Omental fat pad (tissue), 4 donors: ENCODE results near the gene EPC2. TPM values are rescaled to one million over a fixed set of nuclear protein-coding genes. Genes with fewer than 3 reads are reported as not detected.

Experiments used
- ATAC-seq: fragments of 150-250 bp; one replicate; pipeline ENCODE4 v1.9.1; 2016; ENCODE audit warnings: mild to moderate bottlenecking, moderate library complexity; ENCODE audit not compliant: low FRiP score
- DNase-seq: peaks from one replicate; pipeline ENCODE4 v3.0.0-alpha.2; 2019; ENCODE audit warnings: low spot score
- CTCF ChIP-seq, 3 donors: fragments of 450-650 bp; IDR thresholded peaks; one replicate each; pipeline ENCODE4 v1.5.1; 2016 to 2017; ENCODE audit warnings: antibody characterized with exemption in 3 of 3, mild to moderate bottlenecking in 3 of 3, moderate library complexity in 2 of 3
- total RNA-seq, 4 donors: library from RNA; depleted of rRNA; stranded (reverse); fragments of >200 nt; gene quantifications; one replicate each; pipeline ENCODE4 v1.1.0, GENCODE V29; 2016

Gene EPC2
- total RNA-seq, 4 donors from 2014 or later, result 23.2 to 36.9 (median 28.7) TPM

GRCh38 chr2:148649936-148650335, 5.4 kb downstream of the EPC2 start:
- no peak for DNase-seq
- no peak for ATAC-seq
- no peak for TF ChIP-seq CTCF (IDR thresholded peaks at IDR 0.05)

GRCh38 chr2:148650881-148651280, 6.3 kb downstream of the EPC2 start:
- no peak for DNase-seq
- no peak for TF ChIP-seq CTCF (IDR thresholded peaks at IDR 0.05)
- no peak for ATAC-seq

GRCh38 chr2:148651972-148652371, 7.4 kb downstream of the EPC2 start:
- ATAC-seq (no peak), DNase-seq (no peak)

GRCh38 chr2:148653437-148653836, 8.9 kb downstream of the EPC2 start:
- ATAC-seq, result no peak

More at GRCh38 chr2:148651972-148652371, 7.4 kb downstream of the EPC2 start:
- no peak for TF ChIP-seq CTCF (IDR thresholded peaks at IDR 0.05)

GRCh38 chr2:148654435-148654834, 9.9 kb downstream of the EPC2 start:
- no peak for ATAC-seq
- no peak for TF ChIP-seq CTCF (IDR thresholded peaks at IDR 0.05)
- DNase-seq, result no peak

More at GRCh38 chr2:148653437-148653836, 8.9 kb downstream of the EPC2 start:
- DNase-seq, result no peak
- TF ChIP-seq CTCF (IDR thresholded peaks at IDR 0.05), result no peak

GRCh38 chr2:148656516-148656915, 12.0 kb downstream of the EPC2 start:
- TF ChIP-seq CTCF (IDR thresholded peaks at IDR 0.05), result no peak
- ATAC-seq (no peak), DNase-seq (no peak)

GRCh38 chr2:148658807-148659722, 14.5 kb downstream of the EPC2 start:
- DNase-seq (no peak), ATAC-seq (peak; percentile 44)
- TF ChIP-seq CTCF (IDR thresholded peaks at IDR 0.05), result no peak
